GM19238 (cell line): ENCODE measurements around the gene ABCC3.

Experiments
- DNase-seq: peaks from one replicate; pipeline ENCODE4 v3.0.0; 2011; ENCODE audit warnings: low spot score; ENCODE audit not compliant: insufficient read length

ABCC3 gene

GRCh38 chr17:50731575-50732460 is 97.1 kb downstream of the ABCC3 start:
- no peak for DNase-seq

- DNase-seq: no peak
Observed at GRCh38 chr17:50735287-50735686, 100.6 kb downstream of the ABCC3 start.

- DNase-seq: no peak
Observed at GRCh38 chr17:50737118-50737698, 102.5 kb downstream of the ABCC3 start.

- DNase-seq: no peak
Observed at GRCh38 chr17:50739098-50739497, 104.4 kb downstream of the ABCC3 start.
